Peyer's patch (tissue), 4 donors: Measurements from ENCODE around the gene EFNB2. TPM values are rescaled to one million over a fixed set of nuclear protein-coding genes. Genes with fewer than 3 reads are reported as not detected.

Experiments
- DNase-seq, 3 donors: peaks; one replicate each; pipeline ENCODE4 v3.0.0-alpha.2; 2017 to 2019
- H3K27ac ChIP-seq, 4 donors: fragments of 200-600 bp; sonication (generic); one replicate each; pipeline ENCODE4 v1.5.1; 2016 to 2019
- H3K27me3 ChIP-seq, 2 donors: fragments of 200-600 bp; sonication (generic); one replicate each; pipeline ENCODE4 v1.5.1; 2019
- H3K36me3 ChIP-seq, 3 donors: fragments of 200-600 bp; sonication (generic); one replicate each; pipeline ENCODE4 v1.5.1; 2016 to 2019
- H3K4me1 ChIP-seq, 4 donors: fragments of 200-600 bp; sonication (generic); one replicate each; pipeline ENCODE4 v1.5.1; 2016 to 2019
- H3K4me3 ChIP-seq, 4 donors: fragments of 200-600 bp; sonication (generic); 1 replicate in 3 of 4; 2 replicates in 1 of 4; pipeline ENCODE4 v1.5.1; 2016 to 2019; ENCODE audit warnings: mild to moderate bottlenecking in 1 of 4
- H3K9me3 ChIP-seq, 4 donors: fragments of 200-600 bp; sonication (generic); one replicate each; pipeline ENCODE4 v1.5.1; 2016 to 2019; ENCODE audit warnings: mild to moderate bottlenecking in 1 of 4
- CTCF ChIP-seq, 6 experiments: fragments of 450-650 bp in 4 of 6; fragments of 200-600 bp in 2 of 6; sonication (generic) in 1 of 6; IDR thresholded peaks; one replicate each; pipeline ENCODE4 v1.5.1; 2017 to 2019; ENCODE audit warnings: antibody characterized with exemption in 6 of 6, mild to moderate bottlenecking in 3 of 6, moderate library complexity in 1 of 6
- POLR2A ChIP-seq, 2 donors: fragments of 450-650 bp; IDR thresholded peaks; one replicate each; pipeline ENCODE4 v1.5.1; 2017; ENCODE audit warnings: antibody characterized with exemption in 2 of 2, mild to moderate bottlenecking in 2 of 2, moderate library complexity in 2 of 2
- total RNA-seq, 4 donors: library from RNA; depleted of rRNA; stranded (reverse); fragments of >200 nt; gene quantifications; one replicate each; pipeline ENCODE4 v1.1.0, GENCODE V29; 2016

The EFNB2 gene
- total RNA-seq, 4 donors from 2014 or later, result 5.8 to 38.9 (median 30.2) TPM

- H3K36me3 ChIP-seq, result peaks cover 0 to 18% (median 0%) of the 10 kb centered on the region in 3 donors
- no peak for TF ChIP-seq POLR2A (IDR thresholded peaks at IDR 0.05)
- no peak for TF ChIP-seq CTCF (IDR thresholded peaks at IDR 0.05)
- no peaks in the 10 kb centered on the region for H3K9me3 ChIP-seq
- peaks cover 0 to 20% (median 0%) of the 10 kb centered on the region in 4 donors for H3K4me1 ChIP-seq
- no peaks in the 10 kb centered on the region for H3K27me3 ChIP-seq
- DNase-seq, result peak in 2 of 3 donors; percentile 67 to 75
- no peak overlapping the region for H3K4me3 ChIP-seq
- peak overlapping the region in 2 of 4 donors; percentile 62 to 71 for H3K27ac ChIP-seq
These were observed 47.4 kb downstream of the EFNB2 start for GRCh38 chr13:106488076-106488475.

- no peaks in the 10 kb centered on the region for H3K9me3 ChIP-seq
- no peak for DNase-seq
- H3K4me1 ChIP-seq, result peaks cover 0 to 20% (median 0%) of the 10 kb centered on the region in 4 donors
These were observed 48.3 kb downstream of the EFNB2 start for GRCh38 chr13:106487129-106487528.

GRCh38 chr13:106486287-106486686 lies 49.2 kb downstream of the EFNB2 start:
- no peak overlapping the region for H3K27ac ChIP-seq
- no peak overlapping the region for H3K4me3 ChIP-seq
- peaks cover 0 to 20% (median 0%) of the 10 kb centered on the region in 4 donors for H3K4me1 ChIP-seq
- no peaks in the 10 kb centered on the region for H3K27me3 ChIP-seq
- TF ChIP-seq CTCF (IDR thresholded peaks at IDR 0.05) (no peak), POLR2A (IDR thresholded peaks at IDR 0.05) (no peak)
- peaks cover 0 to under 1% (median 0%) of the 10 kb centered on the region in 3 donors for H3K36me3 ChIP-seq
- no peak for DNase-seq
- no peaks in the 10 kb centered on the region for H3K9me3 ChIP-seq

More at GRCh38 chr13:106487129-106487528, 48.3 kb downstream of the EFNB2 start:
- Histone ChIP-seq H3K4me3 (no peak overlapping the region), H3K27ac (no peak overlapping the region), H3K27me3 (no peaks in the 10 kb centered on the region), H3K36me3 (peaks cover 0 to 9% (median 0%) of the 10 kb centered on the region in 3 donors)
- TF ChIP-seq POLR2A (IDR thresholded peaks at IDR 0.05) (no peak), CTCF (IDR thresholded peaks at IDR 0.05) (no peak)

- Histone ChIP-seq H3K9me3 (no peaks in the 10 kb centered on the region), H3K27me3 (no peaks in the 10 kb centered on the region), H3K36me3 (no peaks in the 10 kb centered on the region), H3K4me3 (no peak overlapping the region), H3K27ac (peak overlapping the region in 1 of 4 donors; percentile 67), H3K4me1 (peaks cover 0 to 20% (median 0%) of the 10 kb centered on the region in 4 donors)
- TF ChIP-seq CTCF (IDR thresholded peaks at IDR 0.05) (no peak), POLR2A (IDR thresholded peaks at IDR 0.05) (no peak)
- no peak for DNase-seq
These were observed 50.8 kb downstream of the EFNB2 start for GRCh38 chr13:106484537-106485193.

GRCh38 chr13:106484084-106484483 lies 51.4 kb downstream of the EFNB2 start:
- no peaks in the 10 kb centered on the region for H3K9me3 ChIP-seq
- H3K4me1 ChIP-seq, result peaks cover 0 to 18% (median 0%) of the 10 kb centered on the region in 4 donors
- H3K27ac ChIP-seq, result peak overlapping the region in 1 of 4 donors; percentile 67
- H3K27me3 ChIP-seq, result no peaks in the 10 kb centered on the region
- DNase-seq, result no peak
- no peak for TF ChIP-seq POLR2A (IDR thresholded peaks at IDR 0.05)
- no peak for TF ChIP-seq CTCF (IDR thresholded peaks at IDR 0.05)
- H3K4me3 ChIP-seq, result no peak overlapping the region
- no peaks in the 10 kb centered on the region for H3K36me3 ChIP-seq
